ENCODE measurements around the gene NOB1.

NOB1 gene

GRCh38 chr16:69724981-69725479 lies 29.7 kb downstream of the NOB1 start:
- ATAC-seq (replicated peaks), result no peak
- no peaks in the 10 kb centered on the region for H3K9me3 Mint-ChIP-seq
- H3K4me3 Mint-ChIP-seq, result peak overlapping the region in 1 of 2 donors; percentile 25
- H3K4me1 Mint-ChIP-seq (ENCODE audit: low read depth in 2 of 2), result peaks cover 17% of the 10 kb centered on the region in 2 donors
- no peak for DNase-seq
- no peaks in the 10 kb centered on the region for H3K27me3 Mint-ChIP-seq
- H3K27ac Mint-ChIP-seq, result peak overlapping the region in 1 of 2 donors; percentile 94
- peaks cover 11% of the 10 kb centered on the region for H3K36me3 Mint-ChIP-seq (ENCODE audit: insufficient read depth)

GRCh38 chr16:69724414-69724873 lies 30.3 kb downstream of the NOB1 start:
- no peaks in the 10 kb centered on the region for H3K27me3 Mint-ChIP-seq
- DNase-seq (no peak), ATAC-seq (replicated peaks) (no peak)
- H3K4me3 Mint-ChIP-seq, result no peak overlapping the region
- peak overlapping the region in 1 of 2 donors; percentile 94 for H3K27ac Mint-ChIP-seq
- peaks cover 11% of the 10 kb centered on the region for H3K36me3 Mint-ChIP-seq (ENCODE audit: insufficient read depth)
- no peaks in the 10 kb centered on the region for H3K9me3 Mint-ChIP-seq
- peaks cover 13 to 17% of the 10 kb centered on the region in 2 donors for H3K4me1 Mint-ChIP-seq (ENCODE audit: low read depth in 2 of 2)

- Mint-ChIP-seq H3K27me3 (no peaks in the 10 kb centered on the region), H3K4me3 (no peak overlapping the region), H3K36me3 (ENCODE audit: insufficient read depth) (peaks cover 8% of the 10 kb centered on the region), H3K4me1 (ENCODE audit: low read depth in 2 of 2) (peaks cover 4 to 8% of the 10 kb centered on the region in 2 donors), H3K27ac (no peak overlapping the region), H3K9me3 (no peaks in the 10 kb centered on the region)
- ATAC-seq (replicated peaks), result no peak
- no peak for DNase-seq
Observed at GRCh38 chr16:69721441-69721957, 33.2 kb downstream of the NOB1 start.

- ATAC-seq (replicated peaks) (no peak), DNase-seq (no peak)
- H3K27ac Mint-ChIP-seq, result no peak overlapping the region
- H3K4me1 Mint-ChIP-seq (ENCODE audit: low read depth in 2 of 2), result peaks cover 0 to 3% of the 10 kb centered on the region in 2 donors
- no peaks in the 10 kb centered on the region for H3K9me3 Mint-ChIP-seq
- no peaks in the 10 kb centered on the region for H3K27me3 Mint-ChIP-seq
- H3K4me3 Mint-ChIP-seq, result no peak overlapping the region
- H3K36me3 Mint-ChIP-seq (ENCODE audit: insufficient read depth), result peaks cover 3% of the 10 kb centered on the region
Observed at GRCh38 chr16:69720822-69721430, 33.8 kb downstream of the NOB1 start.

GRCh38 chr16:69718111-69718764 lies 36.5 kb downstream of the NOB1 start:
- Mint-ChIP-seq H3K27me3 (no peaks in the 10 kb centered on the region), H3K4me3 (no peak overlapping the region), H3K27ac (no peak overlapping the region), H3K4me1 (ENCODE audit: low read depth in 2 of 2) (no peaks in the 10 kb centered on the region), H3K36me3 (ENCODE audit: insufficient read depth) (no peaks in the 10 kb centered on the region), H3K9me3 (no peaks in the 10 kb centered on the region)
- no peak for DNase-seq
- no peak for ATAC-seq (replicated peaks)

- DNase-seq (no peak), ATAC-seq (replicated peaks) (no peak)
- no peak overlapping the region for H3K4me3 Mint-ChIP-seq
- no peaks in the 10 kb centered on the region for H3K36me3 Mint-ChIP-seq (ENCODE audit: insufficient read depth)
- no peaks in the 10 kb centered on the region for H3K9me3 Mint-ChIP-seq
- no peak overlapping the region for H3K27ac Mint-ChIP-seq
- no peaks in the 10 kb centered on the region for H3K4me1 Mint-ChIP-seq (ENCODE audit: low read depth in 2 of 2)
- H3K27me3 Mint-ChIP-seq, result no peaks in the 10 kb centered on the region
Observed at GRCh38 chr16:69717066-69717465, 37.7 kb downstream of the NOB1 start.

GRCh38 chr16:69712914-69713581 lies 41.7 kb downstream of the NOB1 start:
- Mint-ChIP-seq H3K36me3 (ENCODE audit: insufficient read depth) (peaks cover 13% of the 10 kb centered on the region), H3K27ac (no peak overlapping the region), H3K9me3 (no peaks in the 10 kb centered on the region), H3K27me3 (no peaks in the 10 kb centered on the region), H3K4me3 (no peak overlapping the region), H3K4me1 (ENCODE audit: low read depth in 2 of 2) (no peaks in the 10 kb centered on the region)
- DNase-seq (no peak), ATAC-seq (replicated peaks) (no peak)

GRCh38 chr16:69712277-69712676 lies 42.4 kb downstream of the NOB1 start:
- H3K27me3 Mint-ChIP-seq, result no peaks in the 10 kb centered on the region
- DNase-seq (no peak), ATAC-seq (replicated peaks) (no peak)
- H3K4me3 Mint-ChIP-seq, result no peak overlapping the region
- no peaks in the 10 kb centered on the region for H3K4me1 Mint-ChIP-seq (ENCODE audit: low read depth in 2 of 2)
- H3K36me3 Mint-ChIP-seq (ENCODE audit: insufficient read depth), result peaks cover 13% of the 10 kb centered on the region
- no peak overlapping the region for H3K27ac Mint-ChIP-seq
- H3K9me3 Mint-ChIP-seq, result no peaks in the 10 kb centered on the region

- ATAC-seq (replicated peaks) (no peak), DNase-seq (no peak)
- no peak overlapping the region for H3K27ac Mint-ChIP-seq
- H3K4me1 Mint-ChIP-seq (ENCODE audit: low read depth in 2 of 2), result no peaks in the 10 kb centered on the region
- H3K36me3 Mint-ChIP-seq (ENCODE audit: insufficient read depth), result peaks cover 13% of the 10 kb centered on the region
- H3K4me3 Mint-ChIP-seq, result no peak overlapping the region
- H3K9me3 Mint-ChIP-seq, result no peaks in the 10 kb centered on the region
- no peaks in the 10 kb centered on the region for H3K27me3 Mint-ChIP-seq
Observed at GRCh38 chr16:69711115-69711740, 43.5 kb downstream of the NOB1 start.

- peak in 2 of 3 experiments; percentile 6 to 15 for DNase-seq
- Mint-ChIP-seq H3K27me3 (no peaks in the 10 kb centered on the region), H3K36me3 (ENCODE audit: insufficient read depth) (peaks cover 16% of the 10 kb centered on the region), H3K4me3 (no peak overlapping the region), H3K9me3 (no peaks in the 10 kb centered on the region), H3K4me1 (ENCODE audit: low read depth in 2 of 2) (no peaks in the 10 kb centered on the region), H3K27ac (peak overlapping the region; percentile 7 to 68)
- ATAC-seq (replicated peaks), result peak; percentile 64
Observed at GRCh38 chr16:69709456-69710084, 45.2 kb downstream of the NOB1 start.

- H3K27ac Mint-ChIP-seq, result peak overlapping the region in 1 of 2 donors; percentile 84
Observed at GRCh38 chr16:69707920-69708683, 46.6 kb downstream of the NOB1 start.

GRCh38 chr16:69706975-69707340 lies 47.8 kb downstream of the NOB1 start:
- no peaks in the 10 kb centered on the region for H3K4me1 Mint-ChIP-seq (ENCODE audit: low read depth in 2 of 2)
- ATAC-seq (replicated peaks), result no peak
- H3K27ac Mint-ChIP-seq, result peak overlapping the region in 1 of 2 donors; percentile 71
- no peaks in the 10 kb centered on the region for H3K9me3 Mint-ChIP-seq
- H3K27me3 Mint-ChIP-seq, result no peaks in the 10 kb centered on the region
- H3K4me3 Mint-ChIP-seq, result no peak overlapping the region
- peaks cover 15% of the 10 kb centered on the region for H3K36me3 Mint-ChIP-seq (ENCODE audit: insufficient read depth)
- no peak for DNase-seq

More at GRCh38 chr16:69707920-69708683, 46.6 kb downstream of the NOB1 start:
- Mint-ChIP-seq H3K36me3 (ENCODE audit: insufficient read depth) (peaks cover 16% of the 10 kb centered on the region), H3K4me3 (no peak overlapping the region), H3K9me3 (no peaks in the 10 kb centered on the region), H3K27me3 (no peaks in the 10 kb centered on the region), H3K4me1 (ENCODE audit: low read depth in 2 of 2) (no peaks in the 10 kb centered on the region)
- DNase-seq, result no peak
- no peak for ATAC-seq (replicated peaks)

Data from effector memory CD8-positive, alpha-beta T cell (primary cell).